ENCODE data around the gene PPIL6. TPM values are rescaled to one million over a fixed set of nuclear protein-coding genes. Genes with fewer than 3 reads are reported as not detected.

Gene PPIL6
- total RNA-seq, 1 experiment from 2014 or later = 3.9 TPM

DNA sequence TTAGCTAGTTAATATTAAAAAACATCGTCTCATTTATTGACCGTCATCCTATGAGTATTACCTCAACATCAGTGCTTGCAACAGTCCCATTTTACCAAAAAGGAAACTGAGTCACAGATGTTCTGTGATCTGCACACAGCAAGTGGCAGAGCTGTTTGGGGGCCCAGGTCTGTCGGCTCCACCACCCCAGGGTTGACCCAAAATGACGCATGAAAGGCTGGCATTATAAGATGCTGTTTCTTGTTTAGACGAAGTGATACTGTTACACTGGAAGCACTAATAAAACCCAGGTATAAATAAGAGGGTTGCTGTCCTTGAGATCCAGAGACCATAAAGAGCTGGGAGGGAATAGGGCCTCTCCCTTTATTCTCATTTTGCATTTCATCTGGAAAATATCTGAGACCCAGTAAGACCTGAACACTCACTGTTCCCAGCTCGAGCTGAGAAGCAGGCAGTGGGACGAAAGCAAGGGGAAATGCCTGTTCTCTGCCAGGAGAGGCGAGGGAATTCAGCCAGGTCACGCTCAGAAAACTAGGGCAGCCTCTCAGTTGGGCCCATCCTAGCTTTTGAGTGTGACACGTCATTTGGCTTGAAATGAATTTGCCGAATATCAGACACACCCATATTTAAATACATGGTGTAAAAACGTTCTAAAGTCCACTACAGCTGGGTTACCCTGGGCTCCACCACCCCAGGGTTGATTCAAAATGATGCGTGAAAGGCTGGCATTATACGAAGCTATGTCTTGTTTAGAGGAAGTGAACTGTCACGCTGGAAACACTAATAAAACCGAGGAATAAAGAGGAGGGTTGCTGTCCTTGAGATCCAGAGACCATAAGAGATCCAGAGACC is 16.5 kb upstream of the PPIL6 start:
- TF ChIP-seq, protein P1, sequence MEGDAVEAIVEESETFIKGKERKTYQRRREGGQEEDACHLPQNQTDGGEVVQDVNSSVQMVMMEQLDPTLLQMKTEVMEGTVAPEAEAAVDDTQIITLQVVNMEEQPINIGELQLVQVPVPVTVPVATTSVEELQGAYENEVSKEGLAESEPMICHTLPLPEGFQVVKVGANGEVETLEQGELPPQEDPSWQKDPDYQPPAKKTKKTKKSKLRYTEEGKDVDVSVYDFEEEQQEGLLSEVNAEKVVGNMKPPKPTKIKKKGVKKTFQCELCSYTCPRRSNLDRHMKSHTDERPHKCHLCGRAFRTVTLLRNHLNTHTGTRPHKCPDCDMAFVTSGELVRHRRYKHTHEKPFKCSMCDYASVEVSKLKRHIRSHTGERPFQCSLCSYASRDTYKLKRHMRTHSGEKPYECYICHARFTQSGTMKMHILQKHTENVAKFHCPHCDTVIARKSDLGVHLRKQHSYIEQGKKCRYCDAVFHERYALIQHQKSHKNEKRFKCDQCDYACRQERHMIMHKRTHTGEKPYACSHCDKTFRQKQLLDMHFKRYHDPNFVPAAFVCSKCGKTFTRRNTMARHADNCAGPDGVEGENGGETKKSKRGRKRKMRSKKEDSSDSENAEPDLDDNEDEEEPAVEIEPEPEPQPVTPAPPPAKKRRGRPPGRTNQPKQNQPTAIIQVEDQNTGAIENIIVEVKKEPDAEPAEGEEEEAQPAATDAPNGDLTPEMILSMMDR (IDR thresholded peaks at IDR 0.05; ENCODE audit: unreplicated experiment) = no peak
- Mint-ChIP-seq H3K4me3 (ENCODE audit: unreplicated experiment) (peak overlapping the region; percentile 93), H3K36me3 (ENCODE audit: insufficient read depth, unreplicated experiment) (peaks cover 10% of the 10 kb centered on the region), H3K4me1 (ENCODE audit: insufficient read depth, unreplicated experiment) (peaks cover 14% of the 10 kb centered on the region), H3K9me3 (ENCODE audit: unreplicated experiment) (no peaks in the 10 kb centered on the region), H3K27ac (ENCODE audit: low read depth, unreplicated experiment) (no peak overlapping the region), H3K27me3 (ENCODE audit: insufficient read depth, unreplicated experiment) (no peaks in the 10 kb centered on the region)
- DNase-seq (ENCODE audit: unreplicated experiment) = peak; percentile 56
- ChIA-PET POLR2A (interaction anchor here (0.6 to 4.8 kb wide), 4 partner anchors 9 to 74 kb away, joined by 3 to 20 read pairs (median 4); partner anchors contain the start of genes PPIL6 and SMPD2), CTCF (interaction anchor here (0.7 to 1.9 kb wide), 6 partner anchors 8 to 328 kb away, joined by 3 to 7 read pairs (median 3); no protein-coding TSS in a partner anchor)
- BruUV-seq (replicated peaks) = no TSS peak
- intact Hi-C loops (cut with micrococcal nuclease) = loop anchor here (5.0 kb wide), 1 partner anchor 75 kb away; the partner anchor contains the start of gene CD164

- no peak overlapping the region for H3K27ac Mint-ChIP-seq (ENCODE audit: low read depth, unreplicated experiment)
- H3K9me3 Mint-ChIP-seq (ENCODE audit: unreplicated experiment) = no peaks in the 10 kb centered on the region
- TF ChIP-seq, protein P1 (IDR thresholded peaks at IDR 0.05; ENCODE audit: unreplicated experiment) = no peak
- peaks cover 2% of the 10 kb centered on the region for H3K36me3 Mint-ChIP-seq (ENCODE audit: insufficient read depth, unreplicated experiment)
- ChIA-PET POLR2A (interaction anchor here (0.6 to 4.8 kb wide), 4 partner anchors 9 to 73 kb away, joined by 3 to 20 read pairs (median 5); partner anchors contain the start of genes PPIL6 and SMPD2), CTCF (interaction anchor here (0.7 to 1.9 kb wide), 4 partner anchors 12 to 327 kb away, joined by 3 to 7 read pairs (median 4); no protein-coding TSS in a partner anchor)
- peaks cover 12% of the 10 kb centered on the region for H3K4me1 Mint-ChIP-seq (ENCODE audit: insufficient read depth, unreplicated experiment)
- no TSS peak for BruUV-seq (replicated peaks)
- no peak for DNase-seq (ENCODE audit: unreplicated experiment)
- H3K27me3 Mint-ChIP-seq (ENCODE audit: insufficient read depth, unreplicated experiment) = no peaks in the 10 kb centered on the region
- intact Hi-C loops (cut with micrococcal nuclease) = loop anchor here (5.0 kb wide), 1 partner anchor 74 kb away; the partner anchor contains the start of gene CD164
- H3K4me3 Mint-ChIP-seq (ENCODE audit: unreplicated experiment) = peak overlapping the region; percentile 93
Observed at GRCh38 chr6:109456111-109456583, 15.7 kb upstream of the PPIL6 start.

DNA sequence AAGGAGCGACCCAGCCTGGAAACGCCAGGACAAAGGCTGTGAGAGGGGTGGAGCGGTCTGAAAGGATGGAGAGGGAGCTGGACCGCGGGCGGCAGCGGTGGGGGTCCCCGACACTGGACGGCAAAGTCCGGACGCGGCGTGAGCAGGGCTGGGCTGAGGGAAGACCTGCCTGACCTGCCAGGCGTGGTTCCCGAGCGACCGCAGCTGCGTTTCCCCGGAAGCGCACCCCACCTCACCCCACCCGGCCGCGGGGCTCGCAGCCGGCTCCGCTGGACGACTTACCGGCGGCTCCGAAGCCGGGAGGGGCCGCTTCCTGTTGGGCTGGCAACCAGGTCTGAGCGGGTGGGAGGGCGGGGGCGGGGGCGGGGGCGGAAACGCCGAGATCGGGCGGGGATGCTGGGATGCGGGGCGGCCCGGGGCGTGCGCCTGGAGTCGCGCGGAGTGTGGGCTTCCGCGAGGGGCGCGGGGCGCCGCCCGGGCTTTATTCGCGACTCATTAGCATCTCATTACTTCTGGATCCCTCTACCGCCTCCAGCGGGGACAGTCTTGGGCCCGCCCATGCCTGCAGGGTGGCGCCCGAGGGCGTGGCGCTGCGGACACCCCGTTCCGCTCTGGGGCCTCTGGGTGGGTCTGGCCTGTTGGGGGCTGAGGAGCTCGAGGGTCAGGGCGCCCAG is 15.1 kb upstream of the PPIL6 start, which contains the start of gene MICAL1:
Gene MICAL1 (minus strand): TSS at position 336 of the 674 bp plus-strand sequence. CDS start 1,576 bp downstream, outside the sequence.
- peaks cover 1% of the 10 kb centered on the region for H3K36me3 Mint-ChIP-seq (ENCODE audit: insufficient read depth, unreplicated experiment)
- H3K4me1 Mint-ChIP-seq (ENCODE audit: insufficient read depth, unreplicated experiment) = peaks cover 12% of the 10 kb centered on the region
- intact Hi-C loops (cut with micrococcal nuclease) = loop anchor here (5.0 kb wide), 1 partner anchor 73 kb away; the partner anchor contains the start of gene CD164
- H3K9me3 Mint-ChIP-seq (ENCODE audit: unreplicated experiment) = no peaks in the 10 kb centered on the region
- peak; percentile 32 for DNase-seq (ENCODE audit: unreplicated experiment)
- H3K27ac Mint-ChIP-seq (ENCODE audit: low read depth, unreplicated experiment) = peak within 1 kb of the TSS; percentile 63
- TF ChIP-seq, protein P1 (IDR thresholded peaks at IDR 0.05; ENCODE audit: unreplicated experiment) = no peak
- ChIA-PET POLR2A (interaction anchor here (0.6 to 4.8 kb wide), 3 partner anchors 9 to 1419 kb away, joined by 3 to 20 read pairs (median 5); partner anchors contain the start of genes AMD1, PPIL6 and SMPD2), CTCF (interaction anchor here (0.6 to 1.6 kb wide), 4 partner anchors 11 to 71 kb away, joined by 3 to 4 read pairs (median 4); no protein-coding TSS in a partner anchor)
- H3K4me3 Mint-ChIP-seq (ENCODE audit: unreplicated experiment) = peak within 1 kb of the TSS; percentile 93
- no peaks in the 10 kb centered on the region for H3K27me3 Mint-ChIP-seq (ENCODE audit: insufficient read depth, unreplicated experiment)
- no TSS peak for BruUV-seq (replicated peaks)

Data from MCF 10A (cell line).